Measurements from ENCODE around the gene LTB4R2.
"Not testable (repeated sequence)": the region's sequence is repeated elsewhere in the genome, so short reads cannot be mapped to it uniquely, and the experiment has no call there.

The LTB4R2 gene

GRCh38 chr14:24353559-24354481, 43.9 kb downstream of the LTB4R2 start:
- no peaks in the 10 kb centered on the region for H3K9me3 Mint-ChIP-seq
- H3K4me1 Mint-ChIP-seq (ENCODE audit: low read depth in 2 of 2), result no peaks in the 10 kb centered on the region
- DNase-seq (no peak), ATAC-seq (replicated peaks) (no peak)
- H3K4me3 Mint-ChIP-seq, result no peak overlapping the region
- no peaks in the 10 kb centered on the region for H3K36me3 Mint-ChIP-seq (ENCODE audit: insufficient read depth)
- peaks cover 49 to 68% of the 10 kb centered on the region in 2 donors for H3K27me3 Mint-ChIP-seq
- H3K27ac Mint-ChIP-seq, result no peak overlapping the region

GRCh38 chr14:24354482-24354825, 44.5 kb downstream of the LTB4R2 start:
- not testable (repeated sequence) for H3K9me3 Mint-ChIP-seq; ATAC-seq (replicated peaks); H3K4me1 Mint-ChIP-seq (ENCODE audit: low read depth in 2 of 2); DNase-seq; H3K36me3 Mint-ChIP-seq (ENCODE audit: insufficient read depth); H3K27ac Mint-ChIP-seq; H3K4me3 Mint-ChIP-seq
- peaks cover 45 to 65% of the 10 kb centered on the region in 2 donors for H3K27me3 Mint-ChIP-seq

- no peaks in the 10 kb centered on the region for H3K9me3 Mint-ChIP-seq
- no peaks in the 10 kb centered on the region for H3K4me1 Mint-ChIP-seq (ENCODE audit: low read depth in 2 of 2)
- H3K4me3 Mint-ChIP-seq, result no peak overlapping the region
- ATAC-seq (replicated peaks) (no peak), DNase-seq (no peak)
- H3K36me3 Mint-ChIP-seq (ENCODE audit: insufficient read depth), result no peaks in the 10 kb centered on the region
- no peak overlapping the region for H3K27ac Mint-ChIP-seq
- peaks cover 45 to 65% of the 10 kb centered on the region in 2 donors for H3K27me3 Mint-ChIP-seq
Observed at GRCh38 chr14:24355009-24355408, 45.1 kb downstream of the LTB4R2 start.

GRCh38 chr14:24356208-24356607, 46.3 kb downstream of the LTB4R2 start:
- no peak for ATAC-seq (replicated peaks)
- H3K4me1 Mint-ChIP-seq (ENCODE audit: low read depth in 2 of 2), result no peaks in the 10 kb centered on the region
- DNase-seq, result no peak
- H3K4me3 Mint-ChIP-seq, result no peak overlapping the region
- H3K27ac Mint-ChIP-seq, result no peak overlapping the region
- peaks cover 40 to 53% of the 10 kb centered on the region in 2 donors for H3K27me3 Mint-ChIP-seq
- no peaks in the 10 kb centered on the region for H3K9me3 Mint-ChIP-seq
- no peaks in the 10 kb centered on the region for H3K36me3 Mint-ChIP-seq (ENCODE audit: insufficient read depth)

- peaks cover 43 to 49% of the 10 kb centered on the region in 2 donors for H3K27me3 Mint-ChIP-seq
- no peak overlapping the region for H3K27ac Mint-ChIP-seq
- no peaks in the 10 kb centered on the region for H3K9me3 Mint-ChIP-seq
- peaks cover 0 to under 1% of the 10 kb centered on the region in 2 donors for H3K4me1 Mint-ChIP-seq (ENCODE audit: low read depth in 2 of 2)
- DNase-seq (no peak), ATAC-seq (replicated peaks) (no peak)
- H3K36me3 Mint-ChIP-seq (ENCODE audit: insufficient read depth), result no peaks in the 10 kb centered on the region
- H3K4me3 Mint-ChIP-seq, result no peak overlapping the region
Observed at GRCh38 chr14:24360281-24360680, 50.3 kb downstream of the LTB4R2 start.

GRCh38 chr14:24361326-24361725, 51.4 kb downstream of the LTB4R2 start:
- Mint-ChIP-seq H3K27ac (no peak overlapping the region), H3K36me3 (ENCODE audit: insufficient read depth) (no peaks in the 10 kb centered on the region), H3K4me1 (ENCODE audit: low read depth in 2 of 2) (peaks cover 7 to 9% of the 10 kb centered on the region in 2 donors), H3K9me3 (no peaks in the 10 kb centered on the region), H3K4me3 (no peak overlapping the region), H3K27me3 (peaks cover 53 to 60% of the 10 kb centered on the region in 2 donors)
- DNase-seq, result no peak
- no peak for ATAC-seq (replicated peaks)

Measured in effector memory CD8-positive, alpha-beta T cell (primary cell).